ENCODE measurements around the gene GNAT1. TPM values are rescaled to one million over a fixed set of nuclear protein-coding genes. Genes with fewer than 3 reads are reported as not detected.

GNAT1 gene
- total RNA-seq, 1 donor from 2014 or later: not detected

- FAIRE-seq: no peak
Observed at GRCh38 chr3:50218448-50218847, 27.0 kb downstream of the GNAT1 start.

GRCh38 chr3:50219285-50219684, 27.9 kb downstream of the GNAT1 start:
- Histone ChIP-seq H3K36me3 (ENCODE audit: control insufficient read depth, insufficient read depth, low read length) (no peaks in the 10 kb centered on the region), H3K4me3 (ENCODE audit: low read depth, low read length) (no peak overlapping the region), H3K27me3 (ENCODE audit: control insufficient read depth, insufficient read depth, low read length) (no peaks in the 10 kb centered on the region)
- no peak for DNase-seq (ENCODE audit: low read depth)
- no peak for FAIRE-seq
- TF ChIP-seq CTCF (IDR thresholded peaks at IDR 0.05; ENCODE audit: insufficient read depth, low read length, severe bottlenecking): no peak

More at GRCh38 chr3:50218448-50218847, 27.0 kb downstream of the GNAT1 start:
- TF ChIP-seq CTCF (IDR thresholded peaks at IDR 0.05; ENCODE audit: insufficient read depth, low read length, severe bottlenecking): no peak
- Histone ChIP-seq H3K4me3 (ENCODE audit: low read depth, low read length) (no peak overlapping the region), H3K27me3 (ENCODE audit: control insufficient read depth, insufficient read depth, low read length) (no peaks in the 10 kb centered on the region), H3K36me3 (ENCODE audit: control insufficient read depth, insufficient read depth, low read length) (no peaks in the 10 kb centered on the region)
- DNase-seq (ENCODE audit: low read depth): no peak

GRCh38 chr3:50220109-50220508, 28.7 kb downstream of the GNAT1 start:
- FAIRE-seq (no peak), DNase-seq (ENCODE audit: low read depth) (no peak)
- Histone ChIP-seq H3K27me3 (ENCODE audit: control insufficient read depth, insufficient read depth, low read length) (no peaks in the 10 kb centered on the region), H3K4me3 (ENCODE audit: low read depth, low read length) (no peak overlapping the region), H3K36me3 (ENCODE audit: control insufficient read depth, insufficient read depth, low read length) (no peaks in the 10 kb centered on the region)
- no peak for TF ChIP-seq CTCF (IDR thresholded peaks at IDR 0.05; ENCODE audit: insufficient read depth, low read length, severe bottlenecking)

GRCh38 chr3:50221051-50221410, 29.6 kb downstream of the GNAT1 start:
- no peak for TF ChIP-seq CTCF (IDR thresholded peaks at IDR 0.05; ENCODE audit: insufficient read depth, low read length, severe bottlenecking)
- no peak for DNase-seq (ENCODE audit: low read depth)
- no peak for FAIRE-seq
- no peak overlapping the region for H3K4me3 ChIP-seq (ENCODE audit: low read depth, low read length)
- no peaks in the 10 kb centered on the region for H3K36me3 ChIP-seq (ENCODE audit: control insufficient read depth, insufficient read depth, low read length)
- no peaks in the 10 kb centered on the region for H3K27me3 ChIP-seq (ENCODE audit: control insufficient read depth, insufficient read depth, low read length)

GRCh38 chr3:50221411-50222168, 30.2 kb downstream of the GNAT1 start:
- Histone ChIP-seq H3K4me3 (ENCODE audit: low read depth, low read length) (no peak overlapping the region), H3K36me3 (ENCODE audit: control insufficient read depth, insufficient read depth, low read length) (no peaks in the 10 kb centered on the region), H3K27me3 (ENCODE audit: control insufficient read depth, insufficient read depth, low read length) (no peaks in the 10 kb centered on the region)
- DNase-seq (ENCODE audit: low read depth) (no peak), FAIRE-seq (no peak)
- TF ChIP-seq CTCF (IDR thresholded peaks at IDR 0.05; ENCODE audit: insufficient read depth, low read length, severe bottlenecking): no peak

GRCh38 chr3:50222169-50222528, 30.7 kb downstream of the GNAT1 start:
- DNase-seq (ENCODE audit: low read depth): no peak
- Histone ChIP-seq H3K27me3 (ENCODE audit: control insufficient read depth, insufficient read depth, low read length) (no peaks in the 10 kb centered on the region), H3K36me3 (ENCODE audit: control insufficient read depth, insufficient read depth, low read length) (no peaks in the 10 kb centered on the region), H3K4me3 (ENCODE audit: low read depth, low read length) (no peak overlapping the region)
- no peak for TF ChIP-seq CTCF (IDR thresholded peaks at IDR 0.05; ENCODE audit: insufficient read depth, low read length, severe bottlenecking)
- FAIRE-seq: no peak

Data from bronchial epithelial cell (primary cell).